CMK (cell line): Measurements from ENCODE around the gene MRAP.
"Not testable (repeated sequence)": the region's sequence is repeated elsewhere in the genome, so short reads cannot be mapped to it uniquely, and the experiment has no call there.

Experiments used
- DNase-seq: peaks from one replicate; pipeline ENCODE4 v3.0.0-alpha.2; 2010; ENCODE audit warnings: low read depth

Gene MRAP

GRCh38 chr21:32300117-32300681 is 1.5 kb downstream of the MRAP start:
- DNase-seq = no peak

DNA sequence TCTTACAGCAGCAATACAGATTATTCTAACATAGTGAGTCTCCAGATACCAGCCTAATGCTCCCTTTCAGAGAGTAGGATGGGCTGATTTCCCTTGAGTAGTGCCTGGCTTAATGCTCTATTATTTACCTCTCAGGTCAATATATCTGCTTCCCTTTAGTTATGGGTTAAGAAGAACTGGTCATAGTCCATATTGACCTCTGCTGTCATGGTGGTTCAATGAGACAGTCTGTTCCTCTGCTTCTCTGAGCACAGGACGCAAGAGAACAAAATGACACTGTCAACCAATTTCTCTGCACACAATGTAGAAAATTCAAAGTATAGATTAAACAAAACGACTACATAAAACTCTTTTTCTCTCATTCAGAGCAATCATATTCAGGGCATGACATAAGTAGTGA is 2.9 kb downstream of the MRAP start:
- DNase-seq = no peak

DNA sequence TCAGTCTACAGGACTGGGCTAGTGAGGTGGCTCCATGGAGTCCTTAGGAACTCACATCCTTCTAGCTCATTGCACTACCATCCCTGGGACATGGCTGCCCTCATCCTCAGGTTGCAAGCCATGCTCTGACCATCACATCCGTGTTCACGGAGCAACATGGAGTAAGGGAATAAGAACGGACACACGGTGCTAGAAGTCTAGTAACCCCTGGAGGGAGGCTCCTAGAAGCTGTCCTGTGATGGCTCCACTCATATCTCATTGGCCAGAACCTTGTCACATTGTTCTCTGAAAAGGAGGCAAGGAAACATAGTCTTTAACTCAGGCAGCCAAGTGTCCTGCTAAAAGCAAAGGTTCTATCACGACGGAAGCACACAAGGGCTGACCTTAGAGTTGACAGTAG is 3.9 kb downstream of the MRAP start:
- DNase-seq = no peak

GRCh38 chr21:32303385-32303784 is 4.7 kb downstream of the MRAP start:
- DNase-seq = no peak

GRCh38 chr21:32304998-32305397 is 6.3 kb downstream of the MRAP start:
- no peak for DNase-seq

GRCh38 chr21:32306021-32306780 is 7.5 kb downstream of the MRAP start:
- no peak for DNase-seq

- no peak for DNase-seq
These were observed 9.1 kb downstream of the MRAP start for GRCh38 chr21:32307706-32308105.

GRCh38 chr21:32308696-32309095 is 10.0 kb downstream of the MRAP start:
- no peak for DNase-seq

DNA sequence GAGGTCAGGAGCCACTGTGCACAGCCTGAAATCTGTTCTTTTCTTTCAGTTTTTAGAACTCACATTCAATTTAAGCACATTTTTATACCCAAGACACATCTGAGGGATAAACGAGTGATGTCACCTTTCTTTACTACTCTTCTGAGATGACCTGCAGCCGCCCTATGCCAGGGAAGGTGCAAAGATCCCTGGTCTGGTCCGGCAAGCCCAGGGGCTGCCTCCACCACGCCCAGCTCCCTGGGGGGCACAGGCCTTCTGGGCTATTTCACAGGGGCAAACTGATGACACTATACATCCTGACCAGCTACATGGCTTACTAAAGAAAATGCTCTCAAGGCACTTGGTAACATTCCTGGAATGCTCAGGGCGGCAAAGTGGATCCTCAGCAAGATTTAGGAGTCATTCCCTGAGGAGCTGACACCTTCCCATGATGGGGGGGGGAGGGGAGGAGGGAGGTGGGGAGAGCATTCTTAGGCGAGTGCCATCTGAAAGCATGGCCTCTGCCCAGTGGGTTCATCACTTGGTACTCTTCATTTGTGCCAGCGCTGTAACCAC is 11.3 kb downstream of the MRAP start:
- no peak for DNase-seq

DNA sequence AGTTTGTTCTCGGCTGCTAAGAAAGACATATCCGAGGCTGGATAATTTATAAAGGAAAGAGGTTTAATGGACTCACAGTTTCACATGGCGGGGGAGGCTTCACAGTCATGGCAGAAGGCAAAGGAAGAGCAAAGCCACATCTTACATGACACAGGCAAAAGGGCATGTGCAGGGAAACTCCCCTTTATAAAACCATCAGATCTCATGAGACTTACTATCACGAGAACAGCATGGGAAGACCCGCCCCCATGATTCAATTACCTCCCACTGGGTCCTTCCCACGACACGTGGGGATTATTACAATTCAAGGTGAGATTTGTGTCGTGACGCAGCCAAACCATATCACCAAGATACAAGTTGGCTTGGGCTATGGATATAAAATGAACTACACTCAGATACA is 12.3 kb downstream of the MRAP start:
- not testable (repeated sequence) for DNase-seq

GRCh38 chr21:32311621-32312020 is 13.0 kb downstream of the MRAP start:
- no peak for DNase-seq

GRCh38 chr21:32312326-32312725 is 13.7 kb downstream of the MRAP start:
- no peak for DNase-seq

- no peak for DNase-seq
These were observed 14.3 kb downstream of the MRAP start for GRCh38 chr21:32312976-32313375.

GRCh38 chr21:32314806-32315205 is 16.2 kb downstream of the MRAP start:
- DNase-seq = no peak

- DNase-seq = no peak
These were observed 17.0 kb downstream of the MRAP start for GRCh38 chr21:32315511-32316281.

GRCh38 chr21:32316361-32317215 is 17.9 kb downstream of the MRAP start:
- DNase-seq = no peak

DNA sequence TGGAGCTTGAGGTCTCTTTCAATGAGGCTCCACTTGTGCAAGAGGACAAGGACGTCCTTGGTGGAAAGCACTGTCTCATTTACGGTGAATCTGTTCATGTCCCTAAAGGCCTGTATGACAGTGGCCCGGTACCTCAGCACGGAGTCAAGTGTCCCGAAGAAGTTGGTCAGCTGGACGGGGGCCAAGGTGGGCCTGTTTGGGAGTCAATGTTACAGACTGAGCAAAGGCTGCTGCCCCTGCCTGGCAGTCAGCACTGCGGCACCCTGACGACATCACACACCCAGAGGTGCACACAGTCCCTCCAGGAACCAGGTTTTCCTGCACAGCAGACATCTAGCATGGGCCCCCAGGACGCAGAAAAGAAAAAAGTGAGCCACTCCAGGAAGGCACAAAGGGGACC is 19.1 kb downstream of the MRAP start:
- no peak for DNase-seq

- no peak for DNase-seq
These were observed 20.4 kb downstream of the MRAP start for GRCh38 chr21:32319012-32319411.

DNA sequence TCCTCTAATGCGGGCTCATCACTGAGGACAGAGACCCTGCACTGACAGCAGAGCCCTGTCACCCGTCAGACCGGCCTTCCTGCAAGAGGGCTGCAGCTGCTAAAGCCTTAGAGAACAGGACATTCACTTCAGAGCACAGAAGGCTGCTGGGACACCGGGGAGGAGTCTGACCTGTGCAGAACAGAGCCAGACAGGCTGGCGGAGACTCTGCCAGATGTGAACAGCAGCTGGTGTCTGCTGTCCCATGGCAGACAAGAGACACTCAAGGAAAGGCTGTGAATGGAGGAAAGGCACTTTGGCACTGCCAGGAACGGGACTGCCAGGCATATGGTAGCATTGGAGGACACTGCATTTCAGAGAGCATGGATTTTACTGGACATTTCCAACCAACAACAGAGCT is 21.4 kb downstream of the MRAP start:
- DNase-seq = no peak

GRCh38 chr21:32320726-32321125 is 22.1 kb downstream of the MRAP start:
- DNase-seq = no peak

- no peak for DNase-seq
These were observed 22.8 kb downstream of the MRAP start for GRCh38 chr21:32321480-32321879.

GRCh38 chr21:32322103-32322502 is 23.4 kb downstream of the MRAP start:
- DNase-seq = no peak
